ENCODE measurements around the gene PRSS56. TPM values are rescaled to one million over a fixed set of nuclear protein-coding genes. Genes with fewer than 3 reads are reported as not detected.

PRSS56 gene
- total RNA-seq, 6 experiments from 2014 or later = not detected

- H3K36me3 Mint-ChIP-seq (ENCODE audit: low read depth) = no peaks in the 10 kb centered on the region
- peaks cover 39% of the 10 kb centered on the region for H3K27me3 Mint-ChIP-seq (ENCODE audit: insufficient read depth)
- DNase-seq = no peak
- no peaks in the 10 kb centered on the region for H3K9me3 Mint-ChIP-seq
- H3K4me1 Mint-ChIP-seq (ENCODE audit: low read depth) = no peaks in the 10 kb centered on the region
- no peak for TF ChIP-seq CTCF (IDR thresholded peaks at IDR 0.05)
- no peak overlapping the region for H3K4me3 Mint-ChIP-seq
- H3K27ac Mint-ChIP-seq = no peak overlapping the region
Measured at GRCh38 chr2:232520489-232520888, 301 bp downstream of the PRSS56 start.

GRCh38 chr2:232521098-232521497, 910 bp downstream of the PRSS56 start:
- H3K9me3 Mint-ChIP-seq = no peaks in the 10 kb centered on the region
- DNase-seq = no peak
- H3K27ac Mint-ChIP-seq = no peak overlapping the region
- H3K27me3 Mint-ChIP-seq (ENCODE audit: insufficient read depth) = peaks cover 36% of the 10 kb centered on the region
- no peak for TF ChIP-seq CTCF (IDR thresholded peaks at IDR 0.05)
- H3K36me3 Mint-ChIP-seq (ENCODE audit: low read depth) = no peaks in the 10 kb centered on the region
- H3K4me1 Mint-ChIP-seq (ENCODE audit: low read depth) = no peaks in the 10 kb centered on the region
- no peak overlapping the region for H3K4me3 Mint-ChIP-seq

- H3K27ac Mint-ChIP-seq = no peak overlapping the region
- H3K27me3 Mint-ChIP-seq (ENCODE audit: insufficient read depth) = peaks cover 31% of the 10 kb centered on the region
- H3K36me3 Mint-ChIP-seq (ENCODE audit: low read depth) = no peaks in the 10 kb centered on the region
- no peak for DNase-seq
- no peak overlapping the region for H3K4me3 Mint-ChIP-seq
- H3K4me1 Mint-ChIP-seq (ENCODE audit: low read depth) = no peaks in the 10 kb centered on the region
- peak; percentile 97 for TF ChIP-seq CTCF (IDR thresholded peaks at IDR 0.05)
- H3K9me3 Mint-ChIP-seq = no peaks in the 10 kb centered on the region
Measured at GRCh38 chr2:232521959-232522622, 1.9 kb downstream of the PRSS56 start.

GRCh38 chr2:232522623-232523401, 2.6 kb downstream of the PRSS56 start:
- peaks cover 25% of the 10 kb centered on the region for H3K27me3 Mint-ChIP-seq (ENCODE audit: insufficient read depth)

GRCh38 chr2:232523402-232523681, 3.2 kb downstream of the PRSS56 start:
- Mint-ChIP-seq H3K36me3 (ENCODE audit: low read depth) (no peaks in the 10 kb centered on the region), H3K27ac (no peak overlapping the region), H3K9me3 (no peaks in the 10 kb centered on the region), H3K4me1 (ENCODE audit: low read depth) (no peaks in the 10 kb centered on the region), H3K27me3 (ENCODE audit: insufficient read depth) (peaks cover 24% of the 10 kb centered on the region), H3K4me3 (no peak overlapping the region)
- TF ChIP-seq CTCF (IDR thresholded peaks at IDR 0.05) = no peak
- DNase-seq = no peak

More at GRCh38 chr2:232522623-232523401, 2.6 kb downstream of the PRSS56 start:
- no peaks in the 10 kb centered on the region for H3K9me3 Mint-ChIP-seq
- no peak for DNase-seq
- H3K36me3 Mint-ChIP-seq (ENCODE audit: low read depth) = no peaks in the 10 kb centered on the region
- no peak for TF ChIP-seq CTCF (IDR thresholded peaks at IDR 0.05)
- no peak overlapping the region for H3K4me3 Mint-ChIP-seq
- no peaks in the 10 kb centered on the region for H3K4me1 Mint-ChIP-seq (ENCODE audit: low read depth)
- H3K27ac Mint-ChIP-seq = no peak overlapping the region
